22Rv1 (cell line): Measurements from ENCODE around the gene LSM2.

Source experiments
- CTCF ChIP-seq: fragments of 450-650 bp; IDR thresholded peaks from 2 replicates; pipeline ENCODE4 v1.5.1; 2017; ENCODE audit warnings: mild to moderate bottlenecking
- ZFX ChIP-seq: fragments of 450-650 bp; IDR thresholded peaks from 2 replicates; pipeline ENCODE4 v1.6.1; 2017; ENCODE audit warnings: antibody characterized with exemption, borderline replicate concordance

DNA sequence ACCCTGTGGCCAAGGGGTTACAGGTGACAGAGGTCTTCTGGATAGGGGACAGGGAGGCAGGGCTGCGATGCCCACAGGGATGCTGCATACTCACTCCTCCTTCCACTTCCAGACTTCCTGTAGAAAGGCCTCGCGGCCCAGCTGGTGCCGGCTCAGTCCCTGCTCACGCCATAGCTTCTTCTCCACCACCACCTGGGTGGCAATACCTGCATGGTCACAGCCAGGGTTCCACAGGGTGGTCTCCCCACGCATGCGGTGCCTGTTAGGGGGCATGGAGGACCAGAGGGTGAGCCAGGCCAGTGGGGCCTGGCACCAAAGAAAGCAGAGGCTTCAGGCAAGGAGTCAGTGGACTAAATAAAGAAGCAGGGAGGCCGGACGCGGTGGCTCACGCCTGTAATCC is 21.3 kb downstream of the LSM2 start:
- no peak for TF ChIP-seq CTCF
- TF ChIP-seq ZFX = no peak
